ENCODE measurements around the gene MEP1A.
"Not testable (repeated sequence)": the region's sequence is repeated elsewhere in the genome, so short reads cannot be mapped to it uniquely, and the experiment has no call there.

The MEP1A gene, protein sequence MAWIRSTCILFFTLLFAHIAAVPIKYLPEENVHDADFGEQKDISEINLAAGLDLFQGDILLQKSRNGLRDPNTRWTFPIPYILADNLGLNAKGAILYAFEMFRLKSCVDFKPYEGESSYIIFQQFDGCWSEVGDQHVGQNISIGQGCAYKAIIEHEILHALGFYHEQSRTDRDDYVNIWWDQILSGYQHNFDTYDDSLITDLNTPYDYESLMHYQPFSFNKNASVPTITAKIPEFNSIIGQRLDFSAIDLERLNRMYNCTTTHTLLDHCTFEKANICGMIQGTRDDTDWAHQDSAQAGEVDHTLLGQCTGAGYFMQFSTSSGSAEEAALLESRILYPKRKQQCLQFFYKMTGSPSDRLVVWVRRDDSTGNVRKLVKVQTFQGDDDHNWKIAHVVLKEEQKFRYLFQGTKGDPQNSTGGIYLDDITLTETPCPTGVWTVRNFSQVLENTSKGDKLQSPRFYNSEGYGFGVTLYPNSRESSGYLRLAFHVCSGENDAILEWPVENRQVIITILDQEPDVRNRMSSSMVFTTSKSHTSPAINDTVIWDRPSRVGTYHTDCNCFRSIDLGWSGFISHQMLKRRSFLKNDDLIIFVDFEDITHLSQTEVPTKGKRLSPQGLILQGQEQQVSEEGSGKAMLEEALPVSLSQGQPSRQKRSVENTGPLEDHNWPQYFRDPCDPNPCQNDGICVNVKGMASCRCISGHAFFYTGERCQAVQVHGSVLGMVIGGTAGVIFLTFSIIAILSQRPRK

DNA sequence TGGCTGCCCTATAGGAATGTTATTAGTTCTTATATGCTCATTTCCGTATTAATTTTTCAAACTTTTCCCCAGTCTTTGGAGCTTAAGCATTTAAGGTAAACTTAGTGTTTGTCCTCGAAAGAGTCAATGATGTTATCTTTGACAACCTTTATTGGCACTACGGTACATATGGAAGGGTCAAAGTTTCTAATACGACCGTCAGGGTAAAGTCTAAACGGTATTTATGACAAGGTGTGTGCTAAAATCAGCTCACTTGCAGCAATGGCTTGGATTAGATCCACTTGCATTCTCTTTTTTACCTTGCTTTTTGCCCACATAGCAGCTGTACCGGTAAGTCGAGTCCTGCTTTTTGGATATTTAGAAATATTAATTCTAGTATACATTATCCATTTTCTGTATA is at the start of gene MEP1A:
Gene MEP1A (plus strand): TSS at position 252 of the 400 bp plus-strand sequence. CDS start 10 bp downstream, at position 262.
- DNase-seq, result no peak

DNA sequence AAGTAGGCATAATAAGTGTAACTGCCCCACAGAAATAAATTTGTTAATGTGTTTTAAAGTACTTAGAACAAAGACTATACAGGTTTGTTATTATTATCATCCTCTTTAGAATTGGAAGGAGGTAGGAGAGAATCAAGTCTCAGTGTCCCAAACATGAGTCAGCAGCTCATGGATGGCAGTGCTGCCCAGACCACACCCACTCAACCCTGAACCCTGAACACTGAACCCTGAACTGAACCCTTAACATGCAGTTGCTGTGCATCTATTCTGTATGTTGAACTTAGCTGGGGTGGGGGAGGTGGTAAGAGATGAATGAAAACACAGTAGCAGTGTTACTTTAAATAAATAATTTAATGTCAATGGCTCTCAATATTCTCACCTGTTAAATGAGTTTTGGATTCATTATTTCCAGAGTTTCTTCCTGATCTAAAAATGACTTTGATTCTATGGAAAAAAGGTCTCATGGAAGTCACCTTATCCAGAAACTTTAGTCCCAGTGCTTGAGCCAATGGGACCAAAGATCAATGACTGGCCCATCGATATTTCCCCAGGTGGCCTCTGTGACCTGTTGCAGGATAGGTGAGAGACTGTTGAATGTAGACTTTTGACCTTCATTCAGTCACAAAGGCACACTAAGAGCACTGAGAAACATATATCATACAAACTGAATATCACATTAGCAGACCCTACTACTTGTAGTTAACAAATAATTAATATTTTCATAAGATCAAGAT is 49.6 kb upstream of the MEP1A start:
- no peak for DNase-seq

DNA sequence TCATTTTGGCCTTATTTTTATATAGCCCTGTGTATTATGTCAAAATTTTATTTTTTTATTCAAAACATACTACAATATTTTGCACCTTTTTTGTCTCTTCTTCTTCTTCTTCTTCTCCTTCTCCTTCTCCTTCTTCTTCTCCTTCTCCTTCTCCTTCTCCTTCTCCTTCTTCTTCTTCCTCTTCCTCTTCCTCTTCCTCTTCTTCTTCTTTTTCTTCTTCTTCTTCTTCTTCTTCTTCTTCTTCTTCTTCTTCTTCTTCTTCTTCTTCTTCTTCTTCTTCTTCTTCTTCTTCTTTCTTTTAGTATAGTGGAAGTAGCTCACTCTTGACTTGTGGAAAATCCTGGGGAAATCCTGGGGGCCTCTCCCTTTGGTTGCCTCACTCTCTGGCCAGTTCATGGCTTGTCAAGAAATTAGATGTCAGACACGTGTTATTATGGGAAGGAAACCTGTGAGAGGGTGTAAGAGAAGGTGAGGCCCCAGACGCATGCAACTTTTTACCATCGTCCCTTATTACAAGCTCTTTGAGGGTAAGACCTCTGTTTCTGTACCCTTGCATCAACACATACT is 48.9 kb upstream of the MEP1A start:
- DNase-seq, result not testable (repeated sequence)

DNA sequence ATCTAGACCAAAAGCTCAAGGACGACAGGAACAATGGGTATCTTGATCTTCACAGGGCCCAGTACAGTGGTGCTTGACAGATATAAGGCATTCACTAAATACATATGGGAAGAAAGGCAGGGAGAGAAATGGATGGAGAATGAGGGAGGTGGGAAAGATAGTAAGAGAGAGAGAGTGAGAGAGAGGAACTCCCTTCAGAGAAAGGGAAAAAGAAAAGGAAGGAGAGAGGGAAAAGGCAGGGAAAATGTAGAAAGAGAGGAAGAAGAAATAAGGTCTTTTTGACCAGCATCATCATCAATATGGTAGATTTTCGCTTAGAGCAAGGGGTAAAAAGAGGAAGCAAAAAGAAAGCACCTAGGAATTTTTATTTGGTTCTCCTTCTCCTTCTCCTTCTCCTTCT is 47.2 kb upstream of the MEP1A start:
- no peak for DNase-seq

DNA sequence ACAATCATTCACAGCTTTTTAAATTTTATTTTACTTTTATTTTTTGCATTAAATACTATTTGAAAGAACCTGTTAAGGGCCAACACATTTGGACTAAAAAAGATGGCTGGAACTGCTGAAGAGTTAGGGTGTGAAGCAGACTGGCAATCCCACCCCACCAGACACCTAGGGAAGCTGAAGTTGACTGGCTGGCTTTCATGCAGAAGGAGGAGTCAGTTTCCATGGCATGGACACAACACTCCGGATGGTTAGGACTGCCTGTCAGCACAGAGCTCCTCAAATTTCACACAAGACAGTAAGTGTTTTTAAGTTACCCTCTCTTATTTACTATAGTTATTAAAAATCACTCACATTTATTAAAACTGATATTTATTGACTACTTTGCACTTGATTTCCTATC is 46.5 kb upstream of the MEP1A start, which contains the start of gene ANKRD66:
Gene ANKRD66 (plus strand): TSS at position 238 of the 400 bp plus-strand sequence. CDS start 5,016 bp downstream, outside the sequence.
- peak; percentile 34 for DNase-seq

DNA sequence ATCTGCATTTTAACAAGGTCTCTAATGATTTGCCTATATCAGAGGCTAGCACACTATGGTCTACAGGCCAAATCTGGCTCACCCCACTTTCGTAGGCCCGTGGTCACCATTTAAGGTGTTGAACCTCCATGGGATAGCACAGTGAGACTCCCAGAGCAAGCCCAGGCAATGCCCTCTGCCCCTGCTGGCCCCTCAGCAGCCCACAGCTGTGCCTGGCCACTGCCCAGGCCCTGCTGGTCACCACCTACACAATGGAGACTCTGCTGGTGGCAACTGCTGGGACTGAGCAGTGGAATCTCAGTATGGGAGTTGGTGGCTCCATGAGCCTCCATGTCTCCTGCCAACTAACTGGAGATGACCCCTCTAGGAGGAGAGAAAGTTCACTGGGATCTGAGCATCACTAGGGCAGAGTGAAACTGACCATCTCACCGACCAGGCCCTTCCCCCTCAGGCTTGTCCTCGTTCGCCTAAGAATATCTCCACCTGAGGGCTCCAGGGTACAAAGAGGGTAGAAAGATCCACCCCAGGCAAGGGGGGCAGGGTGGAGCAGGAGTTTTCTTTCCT is 44.2 kb upstream of the MEP1A start:
- no peak for DNase-seq

DNA sequence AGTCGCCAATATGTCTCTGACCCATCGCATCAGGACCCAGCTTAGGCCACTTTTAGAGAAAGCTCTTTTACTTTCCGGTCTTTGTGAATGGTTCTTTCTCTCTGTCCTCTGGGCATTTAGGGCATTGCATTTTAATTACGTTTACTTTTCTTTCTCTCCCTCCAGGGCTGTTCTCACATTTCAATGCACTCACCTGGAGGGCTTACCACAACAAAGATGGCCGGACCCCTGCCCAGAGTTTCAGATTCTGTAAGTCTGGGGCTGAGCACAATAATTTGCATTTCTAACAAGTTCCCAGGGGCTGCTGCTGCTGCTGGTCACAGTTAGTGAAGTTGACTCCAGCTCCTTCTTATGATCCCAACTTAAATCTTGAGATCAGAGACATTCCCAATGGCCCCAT is 43.5 kb upstream of the MEP1A start:
- no peak for DNase-seq

DNA sequence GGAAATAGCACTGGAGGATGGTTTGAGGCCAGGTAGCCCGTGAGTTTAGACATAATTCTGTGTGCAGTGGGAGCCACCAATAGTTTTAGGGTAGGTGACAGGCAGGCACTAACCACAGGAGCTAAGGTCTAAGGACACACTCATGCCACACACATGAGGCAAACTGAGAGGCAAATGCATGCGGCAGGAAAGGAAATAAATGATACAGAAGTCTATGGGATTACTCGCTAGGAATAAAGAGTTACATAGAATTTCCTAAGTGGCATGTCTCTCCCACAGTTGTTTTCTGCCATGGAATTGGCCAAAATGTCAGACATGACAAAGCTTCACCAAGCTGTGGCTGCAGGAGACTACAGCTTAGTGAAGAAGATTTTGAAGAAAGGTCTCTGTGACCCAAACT is 41.5 kb upstream of the MEP1A start:
- no peak for DNase-seq

DNA sequence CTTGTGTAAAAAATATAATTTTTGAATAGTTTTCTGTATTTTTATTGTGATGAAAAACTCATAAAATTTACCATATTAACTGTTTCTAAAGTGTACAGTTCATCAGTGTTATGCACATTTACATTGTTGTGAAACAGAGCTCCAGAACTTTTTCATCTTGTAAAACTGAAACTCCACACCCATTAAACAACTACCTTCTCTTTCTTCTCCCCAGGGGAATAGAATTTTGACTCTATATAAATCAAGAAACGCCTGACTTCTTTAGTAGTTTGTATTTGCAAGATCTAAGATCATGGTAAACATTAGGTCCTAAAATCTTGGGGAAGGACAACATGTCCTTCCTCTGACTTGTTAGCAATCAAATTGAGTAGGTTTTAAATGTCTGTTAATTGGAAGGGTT is 37.3 kb upstream of the MEP1A start:
- no peak for DNase-seq

DNA sequence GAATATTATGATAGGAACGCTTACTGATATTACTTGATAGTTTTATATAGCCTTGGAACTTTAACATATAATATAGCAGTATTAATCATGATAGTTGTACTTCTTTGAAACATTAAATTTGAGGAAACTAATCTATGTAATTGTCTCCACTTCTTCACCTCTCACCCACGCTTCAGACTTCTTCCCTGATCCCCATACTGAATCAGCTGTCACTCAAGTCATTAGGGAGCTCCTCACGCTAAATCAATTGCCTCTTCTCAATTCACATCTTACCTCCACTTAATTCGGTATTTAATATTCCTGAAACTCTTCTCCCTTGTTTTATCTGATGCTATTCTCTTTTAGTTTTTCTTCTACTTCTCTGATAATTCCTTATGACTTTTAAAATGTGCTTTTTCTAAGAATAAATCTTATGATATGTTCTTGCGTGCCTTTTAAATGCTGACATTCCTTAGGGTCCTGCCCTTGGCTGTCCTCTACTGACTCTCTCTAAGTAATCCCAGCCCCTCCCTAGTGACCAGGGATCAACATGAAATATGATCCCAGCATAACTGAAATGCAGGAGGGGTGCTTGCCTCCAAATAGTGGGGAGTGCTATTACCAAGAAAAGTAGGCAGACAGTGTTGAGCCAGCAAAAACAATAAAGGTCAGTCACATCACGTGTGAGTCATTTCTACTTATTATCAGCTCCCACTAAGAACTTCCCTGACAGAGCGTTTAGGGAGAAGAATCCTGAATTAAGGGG is 36.5 kb upstream of the MEP1A start:
- no peak for DNase-seq

DNA sequence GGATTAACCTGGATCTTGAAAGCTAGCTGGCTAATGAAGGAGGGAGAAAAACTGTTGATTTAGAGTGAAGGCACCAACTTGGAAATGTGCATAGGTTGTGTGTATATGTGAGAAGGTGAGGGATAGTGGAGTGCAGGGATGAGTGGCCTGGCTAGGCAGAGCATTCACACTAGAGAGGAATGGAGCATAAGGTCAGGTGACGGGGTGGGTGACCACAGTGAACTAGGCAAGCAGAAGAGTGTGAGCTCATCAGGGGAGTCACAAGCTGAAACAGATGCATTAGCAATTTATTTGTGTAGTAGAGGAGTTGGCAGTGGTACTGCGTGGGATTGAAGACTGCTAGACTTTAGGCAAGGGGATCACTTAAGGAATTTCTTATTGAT is 36.0 kb upstream of the MEP1A start:
- DNase-seq, result no peak

DNA sequence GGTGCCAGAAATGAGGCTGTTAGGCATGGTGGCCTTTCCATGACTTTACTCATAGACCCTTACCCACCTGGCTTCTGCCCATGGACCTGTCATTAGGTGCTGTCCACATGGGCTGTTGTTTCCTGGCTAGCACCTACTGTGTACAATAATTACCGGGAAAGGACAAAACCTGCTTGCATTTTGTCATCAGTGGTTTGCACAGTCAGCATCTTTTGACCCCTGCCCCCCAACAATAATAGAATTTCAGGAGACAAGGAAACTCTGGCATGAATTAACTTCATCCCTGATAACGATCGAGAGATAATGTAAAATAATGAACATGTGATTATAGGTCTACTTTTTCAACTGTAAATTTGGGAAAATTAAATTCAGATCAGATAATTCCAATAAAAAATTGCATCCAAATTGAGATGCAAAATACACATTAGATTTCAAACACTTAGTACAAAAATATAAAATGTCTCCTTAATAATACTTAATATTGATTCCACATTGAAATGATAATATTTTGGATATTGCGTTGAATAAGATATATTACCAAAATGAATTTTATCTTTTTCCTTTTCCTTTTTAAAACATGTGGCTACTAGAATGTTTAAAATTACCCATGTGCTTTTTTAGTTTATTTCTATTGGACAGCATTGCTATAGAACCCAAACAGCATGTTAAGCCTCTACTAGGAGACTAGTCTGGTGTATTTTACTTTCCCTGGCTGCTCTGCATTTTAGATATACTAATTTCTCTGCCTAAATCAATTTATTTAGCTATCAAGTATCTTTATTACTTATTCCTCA is 34.0 kb upstream of the MEP1A start:
- no peak for DNase-seq

DNA sequence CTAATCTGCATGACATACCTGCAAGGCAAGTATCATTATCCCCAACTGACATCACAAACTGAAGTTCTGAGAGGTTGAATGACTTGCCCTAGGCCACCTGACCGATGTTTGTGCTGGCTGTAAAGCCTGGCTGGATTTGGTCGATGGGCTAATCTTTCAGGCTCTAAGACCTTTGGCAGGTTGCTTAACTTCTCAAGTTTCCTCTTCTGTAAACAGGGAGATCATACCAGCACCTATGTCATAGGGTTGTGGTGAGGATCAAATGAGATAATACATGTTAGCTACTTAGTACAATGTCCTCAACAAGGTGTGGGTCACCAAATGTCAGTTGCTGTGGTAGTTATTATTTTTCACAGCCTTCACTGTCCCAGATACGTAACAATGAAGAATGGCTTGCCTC is 32.3 kb upstream of the MEP1A start:
- no peak for DNase-seq

DNA sequence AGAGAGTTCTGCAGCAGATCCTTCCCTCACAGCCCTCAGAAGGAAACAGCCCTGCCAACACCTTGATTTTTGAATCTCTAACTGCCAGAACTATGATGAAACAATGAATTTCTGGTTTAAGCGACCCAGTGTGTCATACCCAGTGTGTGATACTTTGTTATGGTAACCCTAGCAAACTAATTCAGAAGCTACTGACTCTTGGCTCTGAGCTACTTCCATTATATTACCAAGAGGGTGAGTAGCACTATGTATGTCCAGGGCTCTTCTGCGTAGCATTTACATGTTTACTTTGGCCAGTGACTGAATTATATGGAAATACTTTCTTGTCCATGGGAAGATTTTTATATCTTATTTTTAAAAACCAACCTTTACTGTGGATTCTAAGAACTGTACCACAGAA is 29.7 kb upstream of the MEP1A start:
- no peak for DNase-seq

DNA sequence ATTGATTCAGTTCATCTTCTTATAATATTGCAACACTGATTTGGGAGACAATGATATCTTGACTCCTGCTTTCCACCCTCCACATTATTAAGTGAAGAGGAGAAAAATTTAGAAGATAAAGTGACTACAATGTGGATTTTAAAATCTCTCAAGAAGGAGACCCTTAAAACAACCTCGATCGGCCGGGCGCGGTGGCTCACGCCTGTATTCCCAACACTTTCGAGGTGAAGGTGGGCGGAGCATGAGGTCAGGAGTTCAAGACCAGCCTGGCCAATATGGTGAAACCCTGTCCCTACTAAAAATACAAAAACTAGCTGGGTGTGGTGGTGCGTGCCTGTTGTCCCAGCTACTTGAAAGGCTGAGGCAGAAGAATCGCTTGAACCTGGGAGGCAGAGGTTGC is 28.9 kb upstream of the MEP1A start:
- not testable (repeated sequence) for DNase-seq

DNA sequence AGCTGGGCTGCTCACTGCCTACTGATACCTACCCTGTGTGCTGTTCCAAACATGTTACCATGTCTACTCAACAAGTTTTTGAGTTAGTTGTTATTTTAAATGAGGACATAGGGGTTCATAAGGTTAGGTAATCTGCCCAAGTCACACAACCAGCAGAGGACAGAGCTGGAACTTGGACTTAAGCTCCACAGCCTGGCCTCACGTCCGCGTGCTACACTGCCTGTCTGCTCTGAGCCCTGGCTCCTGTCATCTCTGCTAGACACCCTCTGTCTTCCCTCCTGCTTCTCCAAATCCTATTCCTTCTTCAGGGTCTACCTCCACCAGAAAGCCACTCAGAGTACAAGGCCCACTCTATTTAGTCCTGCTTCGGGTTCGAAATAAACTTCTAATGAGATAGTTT is 28.2 kb upstream of the MEP1A start:
- DNase-seq, result no peak

DNA sequence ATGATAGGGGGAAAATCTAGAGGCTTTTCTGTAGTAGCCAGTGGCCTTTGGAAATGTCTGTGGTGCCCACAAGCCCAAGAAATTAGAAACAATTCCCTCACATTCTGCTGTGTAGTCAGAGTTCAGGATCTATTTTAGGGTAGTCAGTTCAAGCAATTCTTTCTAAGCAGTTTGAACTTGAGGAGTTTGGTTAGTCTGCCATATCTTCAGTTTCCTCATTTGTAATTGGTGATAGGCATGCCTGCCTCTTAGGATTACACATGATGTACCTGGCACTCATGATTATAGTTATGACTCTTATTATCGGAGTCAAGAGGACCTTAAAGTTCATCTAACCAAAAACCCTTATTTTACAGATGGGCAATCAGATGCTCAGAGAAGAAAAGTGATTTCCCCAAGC is 21.2 kb upstream of the MEP1A start:
- no peak for DNase-seq

DNA sequence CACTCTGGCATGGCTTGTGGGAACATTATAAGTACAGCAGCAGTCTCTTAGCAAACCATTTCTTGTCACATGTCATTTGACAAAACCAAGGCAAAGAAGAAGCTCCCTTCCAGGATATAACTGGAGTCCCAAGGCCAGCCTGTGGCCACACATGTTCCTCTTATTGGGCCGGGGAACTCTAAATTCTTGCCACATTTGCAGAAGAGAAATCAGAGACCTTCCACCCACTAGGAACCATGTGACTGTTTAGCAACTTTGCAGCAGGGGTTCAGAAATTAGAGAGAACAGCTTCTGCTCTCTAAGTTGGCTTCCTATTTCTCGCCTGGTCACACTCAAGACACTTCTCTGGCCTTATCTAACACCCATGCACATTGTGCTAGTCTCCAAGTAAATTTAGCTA is 20.4 kb upstream of the MEP1A start:
- DNase-seq, result no peak

DNA sequence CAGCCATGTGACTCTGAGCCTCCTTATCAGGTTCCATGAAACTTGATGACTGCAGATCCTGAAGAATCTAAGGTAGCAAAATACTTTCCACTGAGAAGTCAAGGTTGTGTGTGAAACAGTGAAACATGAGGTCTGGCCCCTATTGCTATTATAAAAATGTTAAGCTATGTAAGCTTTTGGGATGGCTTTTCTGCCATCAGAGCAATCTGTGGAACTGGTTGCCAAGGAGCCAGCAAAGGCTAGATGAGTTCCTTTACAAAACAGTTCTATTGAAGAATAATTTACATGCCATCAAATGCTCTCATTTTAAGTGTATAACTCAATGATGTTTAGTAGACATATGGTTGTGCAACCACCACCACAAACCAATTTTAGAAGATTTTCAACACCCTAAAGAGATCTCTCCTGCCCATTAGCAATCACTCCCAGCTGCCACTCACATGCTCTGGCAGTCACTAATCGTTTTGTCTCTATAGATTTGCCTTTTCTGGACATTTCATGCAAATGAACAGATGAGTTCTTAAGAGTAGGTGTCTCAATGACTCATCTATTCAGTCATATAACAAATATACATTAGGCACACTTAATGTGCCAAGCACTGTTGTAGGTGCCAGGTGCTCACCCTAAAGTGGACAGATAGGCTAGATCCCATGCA is 19.9 kb upstream of the MEP1A start:
- no peak for DNase-seq

DNA sequence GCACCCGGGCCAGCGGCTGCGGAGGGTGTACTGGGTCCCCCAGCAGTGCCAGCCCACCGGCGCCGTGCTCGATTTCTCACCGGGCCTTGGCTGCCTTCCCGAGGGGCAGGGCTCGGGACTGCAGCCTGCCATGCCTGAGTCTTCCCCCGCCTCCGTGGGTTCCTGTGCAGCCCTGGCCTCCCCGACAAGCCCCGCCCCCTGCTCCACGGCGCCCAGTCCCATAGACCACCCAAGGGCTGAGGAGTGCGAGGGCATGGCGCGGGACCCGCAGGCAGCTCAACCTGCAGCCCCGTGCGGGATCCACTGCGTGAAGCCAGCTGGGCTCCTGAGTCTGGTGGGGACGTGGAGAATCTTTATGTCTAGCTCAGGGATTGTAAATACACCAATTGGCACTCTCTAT is 18.5 kb upstream of the MEP1A start:
- not testable (repeated sequence) for DNase-seq
